GM19463 (cell line): ENCODE data around the gene SNED1.

ENCODE experiments used
- ATAC-seq: cut with Tn5 transposase; IDR thresholded peaks from one replicate; pipeline ENCODE4 v1.9.1; 2021; ENCODE audit warnings: mild to moderate bottlenecking, moderate library complexity; ENCODE audit not compliant: unreplicated experiment

The SNED1 gene

DNA sequence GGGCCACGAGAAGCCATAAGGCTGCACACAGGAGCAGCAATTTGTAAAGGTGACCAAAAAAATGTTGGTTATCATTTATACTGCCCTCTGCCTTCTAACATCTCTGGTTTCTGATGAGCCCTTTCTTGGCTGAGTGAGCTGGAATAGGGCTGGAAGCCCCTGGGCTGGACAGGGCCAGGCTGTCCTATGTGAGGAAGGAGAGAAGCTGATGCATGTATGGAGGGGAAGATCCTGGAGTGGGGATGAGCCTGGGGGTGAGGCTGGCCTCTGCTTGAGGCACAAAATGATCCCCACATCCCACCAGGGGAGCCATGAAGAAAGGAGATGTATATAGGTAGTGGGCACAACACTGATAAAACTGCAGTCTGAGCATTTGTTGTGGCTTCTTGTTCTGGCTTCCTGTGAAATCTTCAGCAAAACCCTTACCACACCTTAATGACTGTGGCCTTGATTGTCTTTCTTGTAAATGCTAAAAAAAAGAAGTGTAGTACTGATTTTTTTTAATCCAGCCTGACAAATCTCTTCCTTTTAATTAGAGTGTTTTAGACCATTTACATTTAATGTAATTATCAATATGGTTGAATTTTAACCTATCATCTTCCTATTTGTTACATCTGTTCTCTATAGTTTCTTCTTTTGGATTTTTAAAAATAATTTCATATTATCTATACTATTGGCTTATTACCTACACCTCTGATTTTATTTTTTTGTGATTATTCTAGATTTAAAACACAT is 5.6 kb downstream of the SNED1 start:
- no peak for ATAC-seq

DNA sequence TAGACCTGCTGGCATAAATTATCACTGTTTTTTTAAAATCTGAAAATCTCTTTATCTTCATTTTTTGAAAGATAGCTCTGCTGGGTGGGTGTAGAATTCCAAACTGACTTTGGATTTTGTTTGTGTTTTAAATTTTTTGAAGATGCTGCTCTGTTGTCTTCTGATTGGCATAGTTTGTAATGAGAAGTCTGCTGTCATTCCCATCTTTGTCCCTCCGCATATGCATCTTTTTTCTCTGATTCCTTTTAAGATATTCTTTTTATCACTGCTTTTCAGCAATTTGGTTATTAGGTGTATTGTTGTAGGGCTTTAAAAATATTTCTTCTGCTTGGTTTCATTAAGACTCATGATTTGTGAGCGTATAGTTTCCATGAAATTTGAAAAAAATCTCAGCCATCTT is 7.2 kb downstream of the SNED1 start:
- no peak for ATAC-seq

DNA sequence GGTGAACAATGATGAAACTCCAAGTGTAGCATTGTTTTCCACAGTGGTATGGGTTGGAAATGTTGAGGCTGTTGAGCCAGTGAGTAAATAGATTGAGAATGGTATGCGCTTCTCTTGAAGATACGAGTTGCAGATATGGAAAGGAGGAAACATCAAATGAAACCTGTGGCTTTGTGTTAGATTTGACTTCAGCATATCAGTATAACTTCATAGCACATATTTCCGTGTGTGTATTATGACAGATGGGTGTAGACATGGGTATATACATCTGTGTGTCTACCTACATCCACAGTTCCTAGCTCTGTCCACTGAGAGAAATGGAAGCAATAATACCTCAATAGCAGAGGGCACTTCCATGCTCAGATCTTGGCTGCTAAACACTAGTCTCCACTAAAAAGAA is 8.0 kb downstream of the SNED1 start:
- ATAC-seq = no peak

DNA sequence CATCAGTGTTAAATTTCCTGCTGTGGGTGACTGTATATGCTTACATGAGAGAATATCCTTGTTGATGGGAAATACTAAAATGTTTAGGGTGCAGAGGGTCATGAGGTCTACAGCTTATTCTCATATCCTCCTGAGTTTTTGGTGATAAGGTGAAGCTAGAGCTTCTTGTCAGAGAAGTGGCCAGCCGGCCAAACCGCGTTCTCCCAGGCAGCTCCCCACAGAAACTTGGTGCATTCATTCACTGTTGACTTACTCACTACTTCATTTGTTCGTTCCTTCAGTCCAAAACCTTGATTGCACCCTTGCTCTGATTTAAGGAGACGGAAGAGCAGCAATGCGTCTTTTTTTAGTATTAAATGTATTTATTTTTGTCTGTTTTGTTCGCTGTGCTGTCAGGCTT is 8.7 kb downstream of the SNED1 start:
- no peak for ATAC-seq

DNA sequence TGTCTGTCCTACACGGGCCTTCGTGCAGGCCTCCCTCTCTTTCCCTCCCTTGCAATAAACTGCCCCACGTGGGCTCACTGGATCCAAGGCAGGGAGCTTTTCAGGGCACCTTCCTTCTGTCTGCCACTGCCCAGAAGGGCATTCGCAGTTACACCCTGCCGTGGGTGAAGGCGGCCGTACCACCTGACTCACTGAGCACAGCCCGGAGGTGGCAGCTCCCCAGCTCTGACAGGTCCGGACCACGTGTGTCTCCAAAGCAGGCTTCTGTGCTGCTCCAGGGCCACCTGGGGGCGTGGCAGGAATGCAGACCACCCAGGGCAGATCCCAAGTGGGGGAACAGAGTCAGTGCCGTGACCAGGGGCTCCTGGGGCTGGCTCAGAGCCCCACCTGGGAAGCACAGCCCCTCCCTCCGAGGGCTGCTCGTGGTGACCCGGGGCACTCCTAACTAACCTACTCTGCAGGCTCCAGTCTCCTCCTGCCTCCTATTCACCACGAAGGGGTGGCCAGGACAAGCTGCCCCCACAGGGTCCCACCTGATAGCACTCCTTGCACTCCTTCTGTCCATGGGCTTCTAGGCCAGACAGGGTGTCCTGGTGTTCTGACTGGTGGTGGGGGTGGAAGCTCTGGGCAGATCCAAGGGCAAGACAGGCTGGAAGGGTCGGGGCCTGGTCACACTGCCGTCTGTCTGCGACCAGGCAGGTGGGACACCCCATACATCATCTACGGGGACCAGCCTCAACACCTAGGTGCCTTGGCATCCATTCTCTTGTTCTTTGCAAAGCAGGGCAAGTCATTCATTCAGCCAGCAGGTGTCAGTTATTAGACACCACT is 9.7 kb downstream of the SNED1 start:
- no peak for ATAC-seq

DNA sequence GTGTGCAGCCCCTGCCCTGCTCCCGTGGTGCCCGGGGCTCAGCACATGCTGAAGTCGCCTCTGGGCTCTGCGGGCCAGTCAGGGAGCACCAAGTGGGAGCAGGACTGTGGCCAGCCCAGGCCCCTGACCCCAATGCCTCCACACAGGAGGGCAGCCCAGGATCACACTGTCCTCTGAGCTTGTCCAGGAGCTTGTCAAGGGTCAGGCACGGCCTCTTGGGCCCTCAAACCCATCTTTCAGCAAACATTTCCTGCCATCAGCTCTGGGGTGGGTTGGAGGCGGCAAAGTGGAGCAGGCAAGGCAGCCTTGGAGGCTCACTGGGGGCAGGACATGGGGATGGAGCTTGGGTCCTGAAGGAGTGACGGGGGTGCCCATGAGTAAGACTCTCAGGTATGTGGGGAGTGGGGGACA is 10.3 kb downstream of the SNED1 start:
- no peak for ATAC-seq

DNA sequence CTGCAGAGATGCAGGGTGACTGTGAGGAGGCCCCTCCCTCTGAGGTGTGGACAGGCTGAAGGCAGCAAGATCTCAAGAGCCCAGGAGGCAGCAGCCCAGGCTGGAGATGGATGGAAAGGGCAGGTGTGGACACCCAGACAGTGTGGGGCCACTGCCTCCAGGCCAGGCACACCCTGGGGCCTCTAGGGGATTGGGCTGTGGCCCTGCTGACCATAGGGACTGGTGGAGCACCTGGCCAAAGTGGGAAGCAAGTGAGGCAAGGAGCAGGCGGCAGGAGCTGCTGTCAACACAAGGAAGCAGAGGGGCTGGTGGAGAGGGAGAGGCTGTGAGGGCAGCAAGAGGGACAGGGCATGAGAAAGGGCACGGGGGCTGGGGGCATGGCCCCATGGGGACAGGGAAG is 10.8 kb downstream of the SNED1 start:
- ATAC-seq = no peak

DNA sequence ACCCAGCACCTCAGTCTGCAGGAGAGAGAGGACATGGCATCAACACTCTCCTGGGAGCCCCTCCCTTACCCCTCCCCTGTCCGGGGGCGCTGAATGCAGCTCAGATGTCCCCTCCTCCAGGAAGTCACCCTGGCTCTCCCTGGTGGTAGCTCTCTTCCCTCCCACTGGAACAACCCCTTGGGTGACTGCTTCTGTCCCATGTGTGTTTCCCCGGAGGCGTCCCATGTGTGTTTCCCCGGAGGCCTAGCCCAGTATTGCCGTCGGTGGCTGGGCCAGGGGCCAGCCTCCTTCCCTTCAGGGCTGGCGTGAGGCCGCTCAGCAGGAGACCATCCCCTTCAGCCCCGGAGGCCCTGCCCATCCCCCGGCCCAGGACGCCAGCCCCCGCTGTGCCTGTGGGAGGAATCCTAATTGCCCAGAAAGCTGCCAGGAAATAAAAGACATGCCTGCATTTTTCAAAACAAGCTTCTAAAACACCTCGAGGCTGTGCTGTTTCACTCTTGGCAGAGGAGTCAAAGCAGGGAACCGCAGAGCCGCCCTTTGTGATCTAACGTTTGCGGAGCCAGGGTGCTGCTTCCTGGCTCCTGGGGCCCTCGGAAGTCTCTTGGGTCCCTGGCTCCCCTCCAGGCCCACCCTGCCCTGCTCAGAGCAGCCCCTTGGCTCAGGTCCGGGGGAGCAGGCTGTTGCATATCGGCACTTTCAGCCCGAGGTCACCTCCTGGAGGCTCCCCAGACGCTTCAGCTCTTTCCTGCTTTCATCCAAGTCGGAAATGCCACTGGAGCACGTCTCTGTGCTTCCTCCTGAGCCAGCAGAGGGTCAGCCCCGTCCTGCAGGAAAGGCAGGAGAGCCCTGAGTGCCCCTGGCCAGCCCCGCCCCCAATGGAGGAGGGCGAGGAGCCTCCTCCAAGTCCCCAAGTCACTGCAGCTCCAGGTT is 11.4 kb downstream of the SNED1 start:
- ATAC-seq = no peak

DNA sequence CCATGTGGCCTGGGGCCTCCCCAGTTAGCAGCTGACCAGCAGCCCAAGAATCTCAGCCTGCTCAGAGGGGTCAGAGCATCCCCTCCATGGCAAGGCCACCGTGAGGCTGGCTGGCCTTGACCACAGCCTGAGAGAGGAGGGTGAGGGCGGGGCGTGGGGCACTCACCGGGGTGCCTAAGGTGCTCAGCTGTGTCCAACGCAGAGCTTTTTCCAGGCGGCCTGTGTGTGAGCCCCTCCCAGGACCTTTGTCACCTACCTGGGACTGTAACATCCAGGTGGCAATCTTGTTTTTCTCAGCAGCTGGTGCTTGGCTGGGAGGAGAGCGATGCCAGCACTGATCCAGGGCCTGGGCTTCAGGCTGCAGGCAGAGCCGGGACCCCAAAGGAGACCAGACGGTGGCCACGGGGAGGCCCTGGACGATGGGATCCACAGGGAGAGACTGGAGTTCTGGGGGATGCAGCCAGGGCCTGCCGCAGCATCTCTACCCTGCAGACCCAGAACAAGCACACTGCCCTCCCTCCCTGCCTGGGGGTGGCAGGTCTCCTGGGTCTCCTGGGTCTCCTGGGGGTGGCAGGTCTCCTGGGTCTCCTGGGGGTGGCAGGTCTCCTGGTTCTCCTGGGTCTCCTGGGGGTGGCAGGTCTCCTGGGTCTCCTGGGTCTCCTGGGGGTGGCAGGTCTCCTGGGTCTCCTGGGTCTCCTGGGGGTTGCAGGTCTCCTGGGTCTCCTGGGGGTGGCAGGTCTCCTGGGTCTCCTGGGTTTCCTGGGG is 12.3 kb downstream of the SNED1 start:
- ATAC-seq = no peak

DNA sequence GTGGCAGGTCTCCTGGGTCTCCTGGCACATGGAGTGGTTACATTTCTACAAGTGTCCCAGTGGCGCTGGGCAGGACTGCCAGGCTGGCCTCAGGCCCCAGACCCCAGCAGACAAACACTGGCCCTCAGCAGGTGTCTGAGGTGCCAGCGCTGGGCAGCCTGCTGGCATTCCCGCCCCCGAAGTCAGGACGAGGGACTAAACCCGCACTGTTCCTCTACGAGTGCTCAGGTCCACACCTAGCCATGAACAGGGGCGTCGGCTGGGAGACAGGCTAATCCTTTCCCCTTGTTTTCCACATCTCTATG is 12.8 kb downstream of the SNED1 start:
- no peak for ATAC-seq

DNA sequence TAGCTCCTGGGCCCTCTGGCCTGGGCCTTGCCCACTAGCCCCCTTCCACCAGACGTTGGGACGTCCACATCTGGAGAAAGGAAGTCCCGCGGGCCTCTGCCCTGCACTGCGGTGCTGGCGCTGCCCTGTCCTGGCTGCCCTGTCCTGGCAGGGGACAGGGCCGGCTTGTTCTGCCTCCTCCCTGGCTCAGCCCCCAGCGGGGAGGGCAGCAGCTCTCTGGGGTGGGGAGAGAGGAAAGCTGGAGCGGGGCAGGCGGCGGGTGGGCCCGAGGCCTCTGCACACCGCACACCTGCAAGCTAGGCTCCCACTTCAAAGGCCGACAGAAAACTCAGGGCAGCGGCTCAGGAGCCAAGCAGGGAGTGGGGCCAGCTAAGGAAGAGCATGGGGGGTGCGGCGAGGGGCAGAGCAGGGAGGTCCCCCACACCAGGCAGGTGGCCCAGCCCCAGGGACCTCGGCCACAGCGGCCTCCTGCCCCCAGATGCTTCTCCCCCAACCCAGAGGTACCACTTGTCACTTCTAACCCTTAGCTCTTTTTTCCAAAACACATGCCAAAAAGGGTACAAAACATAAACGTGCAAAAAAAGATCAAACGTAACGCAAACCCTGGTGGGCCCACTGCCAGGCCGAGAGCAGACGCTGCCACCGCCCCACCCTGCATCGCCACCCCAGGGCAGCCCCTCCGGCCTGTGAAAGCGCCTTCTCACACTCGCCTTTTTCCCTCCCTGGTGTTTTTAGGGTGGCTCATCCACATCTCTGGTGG is 13.5 kb downstream of the SNED1 start:
- no peak for ATAC-seq

DNA sequence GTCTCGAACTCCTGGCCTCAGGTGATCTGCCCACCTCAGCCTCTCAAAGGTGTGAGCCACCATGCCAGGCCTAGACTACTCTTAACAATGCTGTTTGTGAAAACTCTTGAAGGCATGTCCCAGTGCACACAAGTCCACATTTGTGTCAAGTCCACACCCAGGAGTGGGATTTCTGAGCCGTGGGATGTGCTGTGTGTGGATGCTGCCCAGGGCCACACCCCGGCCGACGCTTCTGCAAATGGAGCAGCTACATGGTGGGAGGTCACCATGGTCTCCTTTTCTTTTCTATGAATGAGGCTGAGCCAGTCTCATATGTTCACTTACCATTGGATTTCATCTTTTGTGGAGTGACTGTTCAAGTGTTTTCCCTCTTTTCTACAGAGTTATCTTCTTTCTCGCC is 15.8 kb downstream of the SNED1 start:
- no peak for ATAC-seq

DNA sequence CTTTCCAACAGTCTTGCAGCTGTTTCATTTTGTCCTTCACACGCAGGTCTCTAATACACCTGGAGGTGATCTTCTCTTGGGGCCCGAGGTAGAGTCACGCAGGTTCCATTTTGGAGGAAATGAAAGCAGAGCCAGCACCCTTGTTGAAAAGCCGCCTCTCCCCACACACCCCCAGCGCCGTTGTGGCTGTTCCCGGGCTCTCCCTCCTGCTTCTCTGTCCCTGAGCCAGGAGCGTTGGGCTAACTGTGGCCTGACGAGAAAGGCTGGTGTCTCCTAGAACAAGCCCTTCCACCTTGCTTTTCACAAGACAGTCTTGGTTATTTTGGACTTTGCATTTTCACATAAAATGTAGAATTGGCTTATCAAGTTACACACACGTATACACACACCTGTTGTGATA is 16.3 kb downstream of the SNED1 start:
- ATAC-seq = no peak

DNA sequence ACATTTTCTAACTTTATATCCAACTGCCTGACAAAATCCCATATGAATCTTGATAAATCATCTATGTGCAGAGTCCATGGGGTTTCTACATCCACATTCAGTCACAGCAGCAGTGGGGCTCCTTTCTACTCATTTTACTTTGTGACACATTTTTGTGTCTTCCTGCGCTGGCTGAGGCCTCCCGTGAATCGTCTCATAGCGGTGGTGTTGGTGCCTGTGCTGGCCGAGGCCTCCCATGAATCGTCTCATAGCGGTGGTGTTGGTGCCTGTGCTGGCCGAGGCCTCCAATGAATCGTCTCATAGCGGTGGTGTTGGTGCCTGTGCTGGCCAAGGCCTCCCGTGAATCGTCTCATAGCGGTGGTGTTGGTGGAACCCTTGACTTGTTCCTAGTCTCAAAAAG is 17.0 kb downstream of the SNED1 start:
- ATAC-seq = no peak

DNA sequence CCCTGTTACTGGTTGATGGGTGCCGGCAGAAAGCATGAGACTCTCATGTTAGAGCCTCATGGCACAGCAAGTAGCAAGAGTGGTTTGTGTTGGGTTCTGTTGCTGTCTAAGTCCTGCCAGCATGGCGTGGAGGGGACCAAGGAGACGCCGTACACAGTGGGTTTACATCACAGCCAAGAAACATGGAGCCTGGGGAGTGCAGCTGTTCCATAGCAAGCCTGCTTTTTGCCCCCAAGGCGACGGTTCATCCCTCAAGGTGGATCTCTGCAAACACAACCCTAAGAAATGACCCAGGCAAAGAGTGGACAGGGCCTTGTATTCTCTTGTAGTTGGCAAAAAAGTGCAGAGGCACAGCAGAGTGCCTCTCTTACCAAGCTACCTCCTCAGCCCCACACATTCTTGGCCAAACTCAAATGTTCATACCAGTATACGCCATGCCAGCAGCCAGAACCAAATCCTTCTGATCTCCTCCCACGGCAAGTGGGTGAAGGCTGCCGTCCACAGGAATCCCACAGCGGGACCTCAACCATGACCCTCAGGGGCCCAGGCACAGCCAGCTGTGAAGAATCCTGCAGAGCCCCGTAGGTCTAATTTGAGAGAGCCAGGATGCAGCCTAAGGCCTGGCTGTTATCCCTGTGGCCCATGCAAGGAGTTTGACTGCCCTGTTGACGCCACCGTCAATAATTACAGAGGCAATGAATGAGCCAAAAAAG is 19.0 kb downstream of the SNED1 start:
- ATAC-seq = no peak

DNA sequence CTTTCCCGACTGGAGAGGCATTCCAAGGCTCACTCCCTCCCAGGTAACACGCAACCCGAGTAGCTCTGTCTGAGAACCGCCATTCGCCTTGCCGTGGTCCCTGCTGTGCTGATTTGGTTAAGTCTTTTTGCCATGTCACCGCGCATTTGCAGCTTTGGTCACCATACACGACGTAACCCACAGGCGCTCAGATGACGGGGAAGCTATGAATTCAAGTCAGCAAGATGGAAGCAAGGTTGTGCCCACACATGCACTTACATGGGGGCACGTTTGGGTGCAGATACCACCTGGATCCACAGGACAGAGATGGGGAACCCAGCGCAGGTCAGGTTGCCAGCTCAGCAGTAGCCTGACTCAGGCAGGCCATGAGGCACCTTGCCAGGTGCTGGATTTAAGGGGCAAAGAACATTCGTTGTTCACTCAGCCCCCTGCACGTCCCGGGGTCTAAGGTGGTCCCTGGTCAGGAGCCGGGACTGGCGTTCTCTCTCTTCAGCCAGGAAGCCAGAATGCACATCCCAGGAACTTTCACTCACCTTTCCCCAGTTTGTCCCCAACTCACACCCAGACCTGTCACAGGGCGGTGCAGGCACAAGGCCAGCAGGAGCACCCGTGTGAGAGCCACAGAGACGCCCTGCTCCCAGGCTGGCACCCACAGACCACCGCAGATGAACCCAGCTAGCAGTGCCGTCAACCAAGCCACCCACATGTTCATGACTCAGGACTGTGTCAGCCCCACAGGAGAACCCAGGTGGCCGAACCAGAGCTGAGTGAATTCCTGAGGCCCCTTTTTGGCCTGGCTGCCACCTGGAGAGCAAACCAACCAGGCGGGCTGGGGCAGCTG is 19.9 kb downstream of the SNED1 start:
- no peak for ATAC-seq

DNA sequence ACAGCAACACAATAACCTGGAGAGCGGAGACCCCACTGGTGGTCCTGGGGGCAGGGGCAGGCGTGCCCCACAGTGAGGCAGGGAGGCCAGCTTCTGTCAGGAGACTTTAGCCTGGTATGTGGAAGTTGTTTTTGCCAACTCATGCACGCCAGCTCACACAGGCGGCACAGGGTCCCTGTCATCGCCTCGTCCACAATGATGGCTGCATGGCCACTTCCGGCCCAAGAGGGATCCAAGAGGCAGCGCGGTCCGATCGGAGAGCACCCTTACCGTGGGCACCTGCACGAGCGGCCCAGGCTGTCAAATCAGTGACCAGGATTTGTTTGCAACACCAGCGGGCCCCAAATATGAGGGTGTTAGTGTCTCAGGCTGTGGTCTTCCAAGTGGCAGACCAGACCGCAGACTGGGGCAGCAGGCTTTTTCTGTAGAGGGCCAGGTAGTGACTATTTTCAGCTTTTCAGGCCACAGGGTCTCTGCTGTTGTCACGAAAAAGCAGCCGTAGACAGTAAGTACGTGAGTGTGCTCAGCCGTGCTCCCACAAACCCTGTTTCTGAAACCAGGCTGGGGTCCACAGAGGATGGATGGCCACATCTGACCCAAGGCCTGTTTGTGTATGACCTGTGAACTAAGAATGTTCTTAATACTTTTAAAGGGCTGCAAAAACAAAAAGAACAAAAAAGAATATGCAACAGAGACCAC is 21.2 kb downstream of the SNED1 start:
- ATAC-seq = no peak

DNA sequence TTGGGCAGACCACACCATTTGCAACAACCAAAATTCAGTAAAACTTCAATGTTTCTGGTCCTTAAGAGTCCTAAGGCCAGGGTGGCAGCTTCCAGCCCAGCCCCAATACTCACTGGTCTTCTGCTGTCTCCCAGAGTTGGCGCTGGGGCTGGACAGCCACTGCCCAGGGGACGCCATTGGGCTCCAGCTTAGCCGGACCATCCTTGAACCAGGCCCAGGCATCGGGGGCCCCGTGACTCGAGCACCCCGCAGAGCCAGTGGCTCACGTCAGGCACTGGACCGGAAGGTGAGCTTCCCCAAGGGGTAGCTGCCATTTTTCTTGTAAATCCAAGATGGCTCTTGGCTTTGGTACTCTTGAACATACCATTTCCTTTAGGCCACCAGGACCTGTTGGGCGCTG is 21.8 kb downstream of the SNED1 start:
- no peak for ATAC-seq
